Nephron progenitor cell (in vitro differentiated cells): ENCODE data around the gene FBXO7.
A peak's percentile ranks its signal among the peaks of the same experiment; 100 is the strongest.

Source experiments
- DNase-seq: peaks from one replicate; pipeline ENCODE4 v3.0.0; 2021
- H3K27ac Mint-ChIP-seq: 2 replicates; pipeline ENCODE4 v1.8.0; 2021; ENCODE audit warnings: mild to moderate bottlenecking, moderate library complexity, mixed read lengths
- H3K27me3 Mint-ChIP-seq: 2 replicates; pipeline ENCODE4 v1.8.0; 2021; ENCODE audit warnings: mild to moderate bottlenecking, low read depth, mixed read lengths; ENCODE audit not compliant: poor library complexity
- H3K36me3 Mint-ChIP-seq: 2 replicates; pipeline ENCODE4 v1.8.0; 2021; ENCODE audit warnings: low read depth, mixed read lengths
- H3K4me1 Mint-ChIP-seq: 2 replicates; pipeline ENCODE4 v1.8.0; 2021; ENCODE audit warnings: mixed read lengths
- H3K4me3 Mint-ChIP-seq: 2 replicates; pipeline ENCODE4 v1.8.0; 2021; ENCODE audit warnings: mild to moderate bottlenecking, moderate library complexity, mixed read lengths
- H3K9me3 Mint-ChIP-seq: 2 replicates; pipeline ENCODE4 v1.8.0; 2021; ENCODE audit warnings: mild to moderate bottlenecking, moderate library complexity, mixed read lengths
- TF ChIP-seq, protein P1 (sequence below): fragments of 200-600 bp; sonication (generic); IDR thresholded peaks from 2 replicates; pipeline ENCODE4 v1.5.0; 2021; ENCODE audit warnings: antibody characterized with exemption

The FBXO7 gene

DNA sequence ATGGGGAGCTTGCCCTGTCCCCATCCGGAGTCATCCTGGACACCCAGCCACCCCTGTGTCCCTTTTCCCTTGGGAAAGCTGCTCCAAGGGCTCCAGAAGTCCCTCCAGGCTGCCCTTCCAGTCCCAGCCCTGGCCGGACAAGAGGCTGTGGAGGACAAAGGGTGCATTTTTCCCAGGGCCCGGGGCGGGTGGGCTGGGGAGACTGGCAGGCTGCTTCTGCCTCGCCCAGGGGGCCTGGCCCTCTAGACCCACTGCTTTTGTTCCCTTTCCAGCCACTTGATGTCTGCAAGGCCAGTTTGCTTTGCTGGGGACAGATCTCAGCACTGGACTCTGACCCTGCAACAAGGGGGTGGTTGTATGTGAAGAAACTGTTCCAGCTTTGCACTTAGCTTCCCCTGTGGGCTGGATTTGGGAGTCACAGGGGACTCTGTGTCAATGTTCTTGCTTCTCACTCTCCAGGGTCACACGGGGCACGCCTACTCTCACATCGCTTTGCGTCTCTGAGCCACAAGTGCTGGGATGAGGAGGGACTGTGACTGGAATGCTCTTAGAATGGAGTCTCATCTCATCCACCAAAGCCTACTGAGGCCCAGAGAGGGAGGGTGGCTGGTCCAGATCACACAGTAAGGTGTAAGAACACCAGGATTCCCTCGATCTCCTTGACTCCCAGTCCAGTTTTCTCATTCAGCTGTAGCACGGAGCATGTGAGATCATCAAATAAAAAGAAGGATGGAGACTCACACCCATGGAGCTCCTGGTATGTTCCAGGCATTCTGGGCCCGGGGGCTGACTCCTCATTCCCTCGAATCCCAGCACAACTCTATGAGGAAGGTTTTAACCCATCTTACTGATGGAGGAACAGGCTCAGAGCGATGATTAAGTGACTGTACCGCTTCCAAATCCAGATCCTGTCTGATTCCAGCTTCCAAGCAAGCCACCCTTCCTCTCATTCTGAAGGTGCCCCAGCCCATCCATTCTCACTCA lies 59.9 kb downstream of the FBXO7 start:
- Mint-ChIP-seq H3K36me3 (no peaks in the 10 kb centered on the region), H3K27ac (no peak overlapping the region), H3K4me3 (no peak overlapping the region), H3K27me3 (peaks cover 22% of the 10 kb centered on the region), H3K4me1 (peaks cover 63% of the 10 kb centered on the region), H3K9me3 (peaks cover 4% of the 10 kb centered on the region)
- no peak for DNase-seq
- TF ChIP-seq, protein P1, sequence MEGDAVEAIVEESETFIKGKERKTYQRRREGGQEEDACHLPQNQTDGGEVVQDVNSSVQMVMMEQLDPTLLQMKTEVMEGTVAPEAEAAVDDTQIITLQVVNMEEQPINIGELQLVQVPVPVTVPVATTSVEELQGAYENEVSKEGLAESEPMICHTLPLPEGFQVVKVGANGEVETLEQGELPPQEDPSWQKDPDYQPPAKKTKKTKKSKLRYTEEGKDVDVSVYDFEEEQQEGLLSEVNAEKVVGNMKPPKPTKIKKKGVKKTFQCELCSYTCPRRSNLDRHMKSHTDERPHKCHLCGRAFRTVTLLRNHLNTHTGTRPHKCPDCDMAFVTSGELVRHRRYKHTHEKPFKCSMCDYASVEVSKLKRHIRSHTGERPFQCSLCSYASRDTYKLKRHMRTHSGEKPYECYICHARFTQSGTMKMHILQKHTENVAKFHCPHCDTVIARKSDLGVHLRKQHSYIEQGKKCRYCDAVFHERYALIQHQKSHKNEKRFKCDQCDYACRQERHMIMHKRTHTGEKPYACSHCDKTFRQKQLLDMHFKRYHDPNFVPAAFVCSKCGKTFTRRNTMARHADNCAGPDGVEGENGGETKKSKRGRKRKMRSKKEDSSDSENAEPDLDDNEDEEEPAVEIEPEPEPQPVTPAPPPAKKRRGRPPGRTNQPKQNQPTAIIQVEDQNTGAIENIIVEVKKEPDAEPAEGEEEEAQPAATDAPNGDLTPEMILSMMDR, result no peak

DNA sequence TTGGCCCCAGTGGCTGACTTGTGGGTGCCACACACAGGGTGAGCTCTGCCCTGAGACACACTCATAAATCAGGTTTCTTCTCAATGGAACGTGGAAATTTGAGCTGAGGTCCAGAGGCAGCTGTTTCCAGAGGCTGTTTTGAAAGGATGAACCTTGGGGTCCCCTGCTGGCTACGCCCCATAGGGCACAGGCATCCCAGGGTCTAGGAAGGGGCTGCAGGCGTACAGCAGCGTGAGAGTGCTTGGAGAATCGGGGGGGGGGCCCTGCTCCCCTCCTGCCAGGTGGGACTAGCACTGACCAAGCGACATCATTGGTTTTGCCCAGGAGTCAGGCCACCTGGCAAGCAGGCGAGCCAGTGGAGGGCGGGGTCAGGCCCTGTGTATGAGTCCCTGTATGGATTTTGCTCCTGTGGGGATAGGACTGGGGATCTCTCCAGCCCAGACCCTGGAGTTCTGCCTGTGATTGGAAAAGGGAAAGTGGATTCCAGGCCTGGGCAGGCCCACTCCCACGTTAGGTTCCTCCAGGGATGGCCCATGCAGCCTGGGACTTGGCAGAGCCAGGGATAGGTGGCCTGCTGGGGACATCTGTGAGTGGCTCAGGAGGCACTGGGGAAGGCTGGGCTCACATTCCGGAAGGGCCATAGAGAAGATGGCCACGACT lies 61.0 kb downstream of the FBXO7 start:
- no peak overlapping the region for H3K4me3 Mint-ChIP-seq
- H3K36me3 Mint-ChIP-seq, result no peaks in the 10 kb centered on the region
- DNase-seq, result peak; percentile 38
- TF ChIP-seq, protein P1, result no peak
- H3K9me3 Mint-ChIP-seq, result peaks cover 4% of the 10 kb centered on the region
- H3K27me3 Mint-ChIP-seq, result peaks cover 13% of the 10 kb centered on the region
- no peak overlapping the region for H3K27ac Mint-ChIP-seq
- peaks cover 62% of the 10 kb centered on the region for H3K4me1 Mint-ChIP-seq

DNA sequence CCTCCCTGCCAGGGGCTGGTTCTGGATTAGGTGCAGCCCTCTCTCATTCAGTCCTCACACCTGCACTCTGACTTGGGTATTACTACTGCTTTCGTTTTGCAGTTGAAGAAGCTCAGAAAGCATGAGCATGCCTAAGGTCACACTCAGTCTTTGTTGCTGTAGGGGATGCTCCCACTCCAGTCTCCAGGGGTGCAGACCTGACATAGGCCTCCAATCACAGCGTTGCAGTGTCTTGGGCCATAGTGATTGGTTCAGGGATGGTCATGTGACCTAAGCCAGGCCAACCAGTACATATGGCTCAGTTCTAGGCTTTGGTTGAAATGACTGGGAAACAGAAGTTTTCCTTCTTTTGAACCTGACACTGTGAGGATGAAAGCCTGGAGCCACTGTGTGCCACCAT lies 61.7 kb downstream of the FBXO7 start:
- Mint-ChIP-seq H3K4me1 (peaks cover 60% of the 10 kb centered on the region), H3K36me3 (no peaks in the 10 kb centered on the region), H3K9me3 (peaks cover 4% of the 10 kb centered on the region), H3K27ac (no peak overlapping the region), H3K4me3 (no peak overlapping the region), H3K27me3 (peaks cover 13% of the 10 kb centered on the region)
- TF ChIP-seq, protein P1, result no peak
- no peak for DNase-seq

DNA sequence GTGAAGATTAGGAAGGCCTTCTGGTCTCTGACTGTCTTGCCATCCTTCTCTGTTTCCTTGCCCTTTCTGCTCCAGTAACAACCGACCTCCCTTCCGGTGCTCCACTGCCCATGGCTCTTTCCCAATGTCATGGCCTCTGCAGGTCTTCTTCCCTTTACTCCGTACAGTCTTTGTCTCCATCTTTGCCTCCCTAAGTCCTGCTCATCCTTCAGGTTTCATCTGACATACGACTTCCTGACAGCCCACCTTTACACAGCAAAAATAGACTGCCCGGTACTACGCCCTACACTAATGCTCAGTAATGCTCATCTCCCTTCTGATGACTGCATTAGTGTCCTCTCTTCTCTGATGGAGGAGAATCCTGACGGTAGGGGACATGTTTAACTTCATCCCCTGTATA lies 63.9 kb downstream of the FBXO7 start:
- Mint-ChIP-seq H3K4me1 (peaks cover 58% of the 10 kb centered on the region), H3K4me3 (no peak overlapping the region), H3K27ac (no peak overlapping the region), H3K27me3 (peaks cover 9% of the 10 kb centered on the region), H3K9me3 (peaks cover 4% of the 10 kb centered on the region), H3K36me3 (no peaks in the 10 kb centered on the region)
- DNase-seq, result no peak
- TF ChIP-seq, protein P1, result no peak

DNA sequence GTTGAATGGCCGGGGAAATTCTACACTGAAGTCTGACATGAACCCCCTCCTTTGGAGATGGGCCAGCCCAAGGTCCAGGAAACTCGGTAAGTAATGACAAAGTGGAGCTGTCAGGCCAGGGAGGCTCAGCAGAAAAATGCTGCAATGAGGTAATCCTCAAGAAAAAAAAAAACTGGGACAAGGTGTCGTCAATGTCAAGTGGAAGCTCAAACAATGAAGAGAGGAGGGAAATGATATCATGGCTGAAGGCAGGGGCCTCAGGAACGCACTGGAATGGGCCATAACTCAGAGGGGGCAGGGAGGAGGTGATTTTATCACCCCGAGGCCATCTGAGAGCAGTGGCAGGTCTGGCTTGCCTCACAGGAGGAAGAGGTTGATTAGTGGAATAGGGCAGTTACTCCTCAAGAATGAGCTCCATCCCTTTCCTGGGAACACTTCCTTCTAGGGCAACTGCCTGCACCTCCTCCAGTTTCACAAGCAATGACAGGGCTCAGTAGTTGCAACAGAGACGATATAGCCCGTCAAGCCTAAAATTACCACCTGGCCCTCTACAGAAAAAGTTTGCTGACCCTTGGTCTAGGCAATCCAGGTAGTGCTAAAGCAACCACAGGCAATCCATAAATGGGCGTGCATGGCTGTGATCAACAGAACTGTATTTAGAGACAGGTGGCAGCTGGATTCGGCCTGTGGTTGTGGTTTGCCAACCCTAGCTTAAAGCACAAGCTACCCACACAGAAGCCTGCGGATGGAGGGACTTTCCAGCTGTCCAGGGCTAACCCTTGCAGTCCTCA lies 65.2 kb downstream of the FBXO7 start:
- Mint-ChIP-seq H3K4me3 (no peak overlapping the region), H3K27ac (peak overlapping the region; percentile 66), H3K9me3 (peaks cover 4% of the 10 kb centered on the region), H3K36me3 (no peaks in the 10 kb centered on the region), H3K27me3 (peaks cover 9% of the 10 kb centered on the region), H3K4me1 (peaks cover 48% of the 10 kb centered on the region)
- TF ChIP-seq, protein P1, result no peak
- no peak for DNase-seq
